ENCODE measurements around the gene IRF5. TPM values are rescaled to one million over a fixed set of nuclear protein-coding genes. Genes with fewer than 3 reads are reported as not detected.
A peak's percentile ranks its signal among the peaks of the same experiment; 100 is the strongest.

IRF5 gene
- total and polyA plus RNA-seq, 2 donors (not counting 1 experiment from before 2014, with no cell fraction given): 91.3 to 135 TPM

- Histone ChIP-seq H3K9me3 (ENCODE audit: control extremely low read depth in 1 of 3, control insufficient read depth in 2 of 3, insufficient read depth in 1 of 3, low read length in 2 of 3) (peaks cover 0 to 3% (median 0%) of the 10 kb centered on the region in 3 donors), H3K4me1 (ENCODE audit: control insufficient read depth in 2 of 2, insufficient read depth in 2 of 2, low read length in 2 of 2) (peaks cover 14 to 20% of the 10 kb centered on the region in 2 donors), H3K27ac (ENCODE audit: low read length in 2 of 2) (no peak overlapping the region), H3K36me3 (replicated peaks in 1 of 2; ENCODE audit: control extremely low read depth in 1 of 2, control insufficient read depth in 1 of 2, extremely low read depth in 1 of 2, insufficient read depth in 2 of 2, low read length in 1 of 2) (no peaks in the 10 kb centered on the region), H3K9ac (ENCODE audit: low read length) (no peak overlapping the region), H3K4me3 (ENCODE audit: control extremely low read depth in 1 of 5, extremely low read depth in 1 of 5, insufficient read depth in 1 of 5, low read depth in 2 of 5, low read length in 4 of 5) (no peak overlapping the region), H4K20me1 (ENCODE audit: control insufficient read depth, insufficient read depth, low read length, poor library complexity, severe bottlenecking) (no peaks in the 10 kb centered on the region), H3K79me2 (ENCODE audit: control insufficient read depth, insufficient read depth, low read length) (no peaks in the 10 kb centered on the region), H3K4me2 (replicated peaks; ENCODE audit: low read depth, low read length, poor library complexity, severe bottlenecking) (no peak overlapping the region), H2AFZ (ENCODE audit: insufficient read depth, low read depth, low read length, poor library complexity, severe bottlenecking) (no peak overlapping the region), H3K27me3 (replicated peaks in 1 of 4; ENCODE audit: control extremely low read depth in 1 of 4, control insufficient read depth in 3 of 4, insufficient read depth in 4 of 4, low read length in 3 of 4) (peaks cover 0 to 33% (median 14%) of the 10 kb centered on the region in 4 experiments)
- ChIA-PET POLR2A (no interaction called here), CTCF (interaction anchor here (3.9 kb wide), 1 partner anchor 183 kb away, joined by 19 read pairs; no protein-coding TSS in a partner anchor)
- peak overlapping the region; percentile 17 for H3K4me3 Mint-ChIP-seq
- peaks cover 31% of the 10 kb centered on the region for H3K27me3 Mint-ChIP-seq
- ATAC-seq (ENCODE audit: low read depth) (no peak), DNase-seq (no peak)
- H3K9me3 Mint-ChIP-seq (ENCODE audit: insufficient read depth): no peaks in the 10 kb centered on the region
- intact Hi-C loops (cut with micrococcal nuclease): no loop called here
- WGBS (ENCODE audit: insufficient coverage): 96% methylated on average over 4 of the region's 6 CpGs
- peaks cover 17% of the 10 kb centered on the region for H3K4me1 Mint-ChIP-seq
- TF ChIP-seq CTCF (IDR thresholded peaks at IDR 0.05) (no peak), EZH2 (IDR thresholded peaks at IDR 0.05; ENCODE audit: borderline replicate concordance, insufficient read depth, low read depth, low read length, poor library complexity, severe bottlenecking) (no peak)
- no peak overlapping the region for H3K27ac Mint-ChIP-seq
These were observed 28.7 kb upstream of the IRF5 start for GRCh38 chr7:128908750-128909624.

All from B cell (primary cell).